Caco-2 (cell line): ENCODE measurements around the gene MDH1B. TPM values are rescaled to one million over a fixed set of nuclear protein-coding genes. Genes with fewer than 3 reads are reported as not detected.

Source experiments
- BruUV-seq: library from RNA; stranded (reverse); fragments of 400-500 nt; replicated peaks from 2 replicates; lab custom pipeline; 2021; lab: Mats Ljungman, UMichigan
- CTCF ChIA-PET: fragments of 300-600 bp; sonication (Branson Sonifier 250); formaldehyde crosslinking; loops from one replicate; lab custom pipeline; 2022; ENCODE audit warnings: antibody characterized with exemption; lab: Charles Lee
- POLR2A ChIA-PET: fragments of 300-600 bp; sonication (Branson Sonifier 250); formaldehyde crosslinking; loops from one replicate; lab custom pipeline; 2022; ENCODE audit warnings: antibody characterized with exemption; lab: Charles Lee
- DNase-seq, 2 experiments: peaks; one replicate each; pipeline versions ENCODE4 v3.0.0 to v3.0.0-alpha.2; 2020 to 2022
- H3K27me3 ChIP-seq: replicated peaks from 2 replicates; pipeline ENCODE4 v1.6.0; 2011; ENCODE audit warnings: low read length; ENCODE audit not compliant: control insufficient read depth, insufficient read depth
- H3K36me3 ChIP-seq: 2 replicates; pipeline ENCODE4 v1.5.1; 2011; ENCODE audit warnings: low read length; ENCODE audit not compliant: control insufficient read depth, insufficient read depth
- H3K4me1 ChIP-seq: fragments of 250-450 bp; sonication (Bioruptor Pico); 2 replicates; pipeline ENCODE4 v1.5.1; 2020; ENCODE audit warnings: mild to moderate bottlenecking
- H3K4me3 ChIP-seq: 2 replicates; pipeline ENCODE4 v1.5.1; 2011; ENCODE audit warnings: low read depth, mild to moderate bottlenecking, control low read depth, low read length
- H3K9me3 ChIP-seq: fragments of 250-450 bp; sonication (Bioruptor Pico); 2 replicates; pipeline ENCODE4 v1.5.1; 2020; ENCODE audit warnings: mild to moderate bottlenecking, moderate library complexity
- H3K27ac Mint-ChIP-seq: one replicate; pipeline ENCODE4 v1.8.0; 2022; ENCODE audit warnings: mixed read lengths; ENCODE audit not compliant: unreplicated experiment
- H3K27me3 Mint-ChIP-seq: one replicate; pipeline ENCODE4 v1.8.0; 2022; ENCODE audit warnings: mixed read lengths; ENCODE audit not compliant: insufficient read depth, unreplicated experiment
- H3K36me3 Mint-ChIP-seq: one replicate; pipeline ENCODE4 v1.8.0; 2022; ENCODE audit warnings: mild to moderate bottlenecking, mixed read lengths; ENCODE audit not compliant: insufficient read depth, unreplicated experiment
- H3K4me1 Mint-ChIP-seq: one replicate; pipeline ENCODE4 v1.8.0; 2022; ENCODE audit warnings: low read depth, mixed read lengths; ENCODE audit not compliant: unreplicated experiment
- H3K4me3 Mint-ChIP-seq: one replicate; pipeline ENCODE4 v1.8.0; 2022; ENCODE audit warnings: mild to moderate bottlenecking, moderate library complexity, mixed read lengths; ENCODE audit not compliant: unreplicated experiment
- H3K9me3 Mint-ChIP-seq: one replicate; pipeline ENCODE4 v1.8.0; 2022; ENCODE audit warnings: mixed read lengths; ENCODE audit not compliant: unreplicated experiment
- CTCF ChIP-seq, 2 experiments: fragments of 200-600 bp in 1 of 2; IDR thresholded peaks; 1 replicate in 1 of 2; 2 replicates in 1 of 2; pipeline versions ENCODE4 v1.5.1 to v1.8.0; 2011 to 2022; ENCODE audit warnings: antibody characterized with exemption in 1 of 2, control low read depth in 1 of 2, inconsistent platforms in 1 of 2, low read depth in 1 of 2, low read length in 1 of 2, mild to moderate bottlenecking in 1 of 2, moderate library complexity in 1 of 2; ENCODE audit not compliant: insufficient read depth in 1 of 2, severe bottlenecking in 1 of 2, unreplicated experiment in 1 of 2
- intact Hi-C: fragments of 100-400 bp; cut with micrococcal nuclease; formaldehyde crosslinking; loops from one replicate; pipeline ENCODE4 v1.10.0; 2022; ENCODE audit not compliant: unreplicated experiment
- total RNA-seq: library from RNA; stranded (reverse); gene quantifications from 2 replicates; pipeline ENCODE4 v1.2.3, GENCODE V29; 2022

Gene MDH1B
- total RNA-seq, 1 experiment from 2014 or later, result 0.34 TPM

GRCh38 chr2:206740800-206741199 is 24.3 kb downstream of the MDH1B start:
- peaks cover 19% of the 10 kb centered on the region for H3K27me3 Mint-ChIP-seq
- no peaks in the 10 kb centered on the region for H3K4me1 ChIP-seq
- BruUV-seq, result no TSS peak
- no peak overlapping the region for H3K4me3 ChIP-seq
- POLR2A ChIA-PET, result no interaction called here
- TF ChIP-seq CTCF (IDR thresholded peaks at IDR 0.05; ENCODE audit: insufficient read depth in 1 of 2, low read depth in 1 of 2, low read length in 1 of 2, severe bottlenecking in 1 of 2, unreplicated experiment in 1 of 2), result no peak
- DNase-seq, result no peak
- H3K9me3 Mint-ChIP-seq, result no peaks in the 10 kb centered on the region
- no peaks in the 10 kb centered on the region for H3K36me3 ChIP-seq
- no peaks in the 10 kb centered on the region for H3K4me1 Mint-ChIP-seq
- no peaks in the 10 kb centered on the region; the same call in 1 of the 2 replicates for H3K27me3 ChIP-seq
- no peak overlapping the region for H3K27ac Mint-ChIP-seq
- H3K9me3 ChIP-seq, result no peaks in the 10 kb centered on the region
- H3K4me3 Mint-ChIP-seq, result no peak overlapping the region
- CTCF ChIA-PET, result no interaction called here
- no peaks in the 10 kb centered on the region for H3K36me3 Mint-ChIP-seq
- intact Hi-C loops, result no loop called here

- Mint-ChIP-seq H3K27ac (no peak overlapping the region), H3K4me3 (no peak overlapping the region), H3K27me3 (peaks cover 19% of the 10 kb centered on the region), H3K9me3 (no peaks in the 10 kb centered on the region), H3K4me1 (no peaks in the 10 kb centered on the region), H3K36me3 (no peaks in the 10 kb centered on the region)
- no TSS peak for BruUV-seq
- H3K9me3 ChIP-seq, result no peaks in the 10 kb centered on the region
- POLR2A ChIA-PET, result no interaction called here
- no peak for TF ChIP-seq CTCF (IDR thresholded peaks at IDR 0.05; ENCODE audit: insufficient read depth in 1 of 2, low read depth in 1 of 2, low read length in 1 of 2, severe bottlenecking in 1 of 2, unreplicated experiment in 1 of 2)
- H3K4me3 ChIP-seq, result no peak overlapping the region
- CTCF ChIA-PET, result no interaction called here
- intact Hi-C loops, result no loop called here
- no peaks in the 10 kb centered on the region; the same call in 1 of the 2 replicates for H3K27me3 ChIP-seq
- no peaks in the 10 kb centered on the region for H3K4me1 ChIP-seq
- no peak for DNase-seq
- no peaks in the 10 kb centered on the region for H3K36me3 ChIP-seq
Measured at GRCh38 chr2:206739271-206739670, 25.9 kb downstream of the MDH1B start.

GRCh38 chr2:206736935-206737334 is 28.2 kb downstream of the MDH1B start:
- no peaks in the 10 kb centered on the region for H3K36me3 Mint-ChIP-seq
- no TSS peak for BruUV-seq
- no peak overlapping the region for H3K4me3 Mint-ChIP-seq
- no peaks in the 10 kb centered on the region for H3K4me1 Mint-ChIP-seq
- Histone ChIP-seq H3K9me3 (no peaks in the 10 kb centered on the region), H3K4me1 (no peaks in the 10 kb centered on the region), H3K4me3 (no peak overlapping the region), H3K36me3 (no peaks in the 10 kb centered on the region), H3K27me3 (no peaks in the 10 kb centered on the region)
- intact Hi-C loops, result no loop called here
- CTCF ChIA-PET, result no interaction called here
- DNase-seq, result no peak
- no peak overlapping the region for H3K27ac Mint-ChIP-seq
- H3K9me3 Mint-ChIP-seq, result no peaks in the 10 kb centered on the region
- no peak for TF ChIP-seq CTCF (IDR thresholded peaks at IDR 0.05; ENCODE audit: insufficient read depth in 1 of 2, low read depth in 1 of 2, low read length in 1 of 2, severe bottlenecking in 1 of 2, unreplicated experiment in 1 of 2)
- H3K27me3 Mint-ChIP-seq, result peaks cover 15% of the 10 kb centered on the region
- POLR2A ChIA-PET, result no interaction called here
